Measurements from ENCODE around the gene B4GALNT1. TPM values are rescaled to one million over a fixed set of nuclear protein-coding genes. Genes with fewer than 3 reads are reported as not detected.
A peak's percentile ranks its signal among the peaks of the same experiment; 100 is the strongest.

Gene B4GALNT1
- polyA plus RNA-seq = 99.9 and 152 TPM in 2 replicates
- polyA minus RNA-seq = 113 and 119 TPM in 2 replicates

GRCh38 chr12:57632958-57633840 lies at the start of gene B4GALNT1:
TSS of gene B4GALNT1 (minus strand) at chr12:57633201. CDS start at chr12:57632132, 1,069 bp downstream.
- Histone ChIP-seq H4K20me1 (ENCODE audit: insufficient read depth) (no peaks in the 10 kb centered on the region), H2AFZ (ENCODE audit: low read depth, low read length) (peak within 1 kb of the TSS; percentile 70), H3K4me3 (ENCODE audit: low read length) (peak within 1 kb of the TSS; percentile 97), H3K27ac (ENCODE audit: low read length) (peak within 1 kb of the TSS; percentile 82), H3K9me2 (ENCODE audit: insufficient read depth, low read length) (no peaks in the 10 kb centered on the region), H3K27me3 (ENCODE audit: insufficient read depth, low read depth, low read length) (peaks cover 32% of the 10 kb centered on the region), H3F3A (ENCODE audit: insufficient read depth, low read length, poor library complexity, severe bottlenecking) (peaks cover 3% of the 10 kb centered on the region), H3K4me2 (ENCODE audit: low read length) (peak within 1 kb of the TSS; percentile 93), H3K79me2 (replicated peaks; ENCODE audit: insufficient read depth, low read length) (peaks cover 7% of the 10 kb centered on the region), H3K9me3 (ENCODE audit: low read length) (no peaks in the 10 kb centered on the region), H3K9ac (ENCODE audit: low read length) (peak within 1 kb of the TSS; percentile 94), H3K36me3 (ENCODE audit: insufficient read depth, low read length) (peaks cover 13% of the 10 kb centered on the region)
- no peak for TF ChIP-seq EZH2 (IDR thresholded peaks at IDR 0.05; ENCODE audit: borderline replicate concordance, insufficient read depth, low read length, poor library complexity, severe bottlenecking)
- TF ChIP-seq POLR2AphosphoS5 (IDR thresholded peaks at IDR 0.05) = peak; percentile 75
- TF ChIP-seq EP300 (conservative IDR thresholded peaks at IDR 0.05; ENCODE audit: poor library complexity, severe bottlenecking) = peak; percentile 42
- TF ChIP-seq MXI1 (conservative IDR thresholded peaks at IDR 0.05; ENCODE audit: poor library complexity, severe bottlenecking) = peak; percentile 61
- TF ChIP-seq SMC3 (conservative IDR thresholded peaks at IDR 0.05; ENCODE audit: poor library complexity) = peak; percentile 81
- peak; percentile 82 for TF ChIP-seq REST (IDR thresholded peaks at IDR 0.05; ENCODE audit: borderline replicate concordance)
- TF ChIP-seq RAD21 (conservative IDR thresholded peaks at IDR 0.05) = peak; percentile 70
- TF ChIP-seq CTCF (IDR thresholded peaks at IDR 0.05; ENCODE audit: poor library complexity, severe bottlenecking) = peak; percentile 97
- peak; percentile 78 for TF ChIP-seq TAF1 (IDR thresholded peaks at IDR 0.05; ENCODE audit: low read depth)

GRCh38 chr12:57679697-57680096 lies 46.7 kb upstream of the B4GALNT1 start:
- no peaks in the 10 kb centered on the region for H3K27me3 ChIP-seq (ENCODE audit: insufficient read depth, low read depth, low read length)

More at GRCh38 chr12:57679697-57680096, 46.7 kb upstream of the B4GALNT1 start:
- H3K9me2 ChIP-seq (ENCODE audit: insufficient read depth, low read length) = no peaks in the 10 kb centered on the region
- H3F3A ChIP-seq (ENCODE audit: insufficient read depth, low read length, poor library complexity, severe bottlenecking) = no peaks in the 10 kb centered on the region
- H4K20me1 ChIP-seq (ENCODE audit: insufficient read depth) = no peaks in the 10 kb centered on the region
- no peak overlapping the region for H3K4me2 ChIP-seq (ENCODE audit: low read length)
- no peaks in the 10 kb centered on the region for H3K79me2 ChIP-seq (replicated peaks; ENCODE audit: insufficient read depth, low read length)
- no peak overlapping the region for H3K9ac ChIP-seq (ENCODE audit: low read length)
- TF ChIP-seq MXI1 (conservative IDR thresholded peaks at IDR 0.05; ENCODE audit: poor library complexity, severe bottlenecking) = no peak
- no peak for TF ChIP-seq TAF1 (IDR thresholded peaks at IDR 0.05; ENCODE audit: low read depth)
- TF ChIP-seq REST (IDR thresholded peaks at IDR 0.05; ENCODE audit: borderline replicate concordance) = no peak
- no peak for TF ChIP-seq RAD21 (conservative IDR thresholded peaks at IDR 0.05)
- TF ChIP-seq POLR2AphosphoS5 (IDR thresholded peaks at IDR 0.05) = no peak
- TF ChIP-seq CTCF (IDR thresholded peaks at IDR 0.05; ENCODE audit: poor library complexity, severe bottlenecking) = no peak
- TF ChIP-seq SMC3 (conservative IDR thresholded peaks at IDR 0.05; ENCODE audit: poor library complexity) = no peak
- no peak for TF ChIP-seq EP300 (conservative IDR thresholded peaks at IDR 0.05; ENCODE audit: poor library complexity, severe bottlenecking)
- TF ChIP-seq EZH2 (IDR thresholded peaks at IDR 0.05; ENCODE audit: borderline replicate concordance, insufficient read depth, low read length, poor library complexity, severe bottlenecking) = no peak
- no peaks in the 10 kb centered on the region for H3K36me3 ChIP-seq (ENCODE audit: insufficient read depth, low read length)
- no peak overlapping the region for H2AFZ ChIP-seq (ENCODE audit: low read depth, low read length)
- H3K9me3 ChIP-seq (ENCODE audit: low read length) = peaks cover 3% of the 10 kb centered on the region
- H3K4me3 ChIP-seq (ENCODE audit: low read length) = no peak overlapping the region
- no peak overlapping the region for H3K27ac ChIP-seq (ENCODE audit: low read length)

Measured in neural cell (in vitro differentiated cells).